RWPE1 (cell line): Measurements from ENCODE around the gene CADM2.
A peak's percentile ranks its signal among the peaks of the same experiment; 100 is the strongest.

Experiments used
- CTCF ChIA-PET: fragments of 350-600 bp; sonication (Branson Sonifier 250); formaldehyde crosslinking; extraction: SDS; loops from one replicate; lab custom pipeline; 2021; lab: Yijun Ruan, JAX
- POLR2A ChIA-PET: fragments of 400-600 bp; formaldehyde crosslinking; extraction: SDS; loops from one replicate; lab custom pipeline; 2020; ENCODE audit warnings: antibody characterized with exemption; ENCODE audit not compliant: low non-redundant PET; lab: Yijun Ruan, JAX
- DNase-seq: peaks from one replicate; pipeline ENCODE4 v3.0.0; 2012; ENCODE audit warnings: low spot score
- H3K27ac ChIP-seq: fragments of 450-650 bp; 2 replicates; pipeline ENCODE4 v1.5.1; 2017
- CTCF ChIP-seq: fragments of 450-650 bp; conservative IDR thresholded peaks from 2 replicates; pipeline ENCODE4 v1.5.1; 2017; ENCODE audit warnings: low read depth, mild to moderate bottlenecking

CADM2 gene

GRCh38 chr3:85455561-85456200 is 496.9 kb downstream of the CADM2 start:
- DNase-seq: no peak
- ChIA-PET CTCF (no interaction called here), POLR2A (no interaction called here)
- no peak overlapping the region for H3K27ac ChIP-seq
- no peak for TF ChIP-seq CTCF

GRCh38 chr3:85474241-85474640 is 515.5 kb downstream of the CADM2 start:
- TF ChIP-seq CTCF: no peak
- H3K27ac ChIP-seq: no peak overlapping the region
- no peak for DNase-seq
- ChIA-PET CTCF (no interaction called here), POLR2A (no interaction called here)

- no peak for TF ChIP-seq CTCF
- peak; percentile 5 for DNase-seq
- no peak overlapping the region for H3K27ac ChIP-seq
- POLR2A ChIA-PET: no interaction called here
- CTCF ChIA-PET: no interaction called here
Measured at GRCh38 chr3:85475346-85475745, 516.6 kb downstream of the CADM2 start.

- no peak overlapping the region for H3K27ac ChIP-seq
- ChIA-PET CTCF (no interaction called here), POLR2A (no interaction called here)
- no peak for TF ChIP-seq CTCF
- DNase-seq: no peak
Measured at GRCh38 chr3:85476891-85477495, 518.2 kb downstream of the CADM2 start.

- TF ChIP-seq CTCF: no peak
- CTCF ChIA-PET: no interaction called here
- no peak overlapping the region for H3K27ac ChIP-seq
- DNase-seq: no peak
- POLR2A ChIA-PET: no interaction called here
Measured at GRCh38 chr3:85481411-85482212, 522.8 kb downstream of the CADM2 start.

- ChIA-PET POLR2A (no interaction called here), CTCF (no interaction called here)
- H3K27ac ChIP-seq: no peak overlapping the region
- no peak for DNase-seq
- no peak for TF ChIP-seq CTCF
Measured at GRCh38 chr3:85482213-85482490, 523.4 kb downstream of the CADM2 start.
